Caco-2 (cell line): Measurements from ENCODE around the gene STPG2. TPM values are rescaled to one million over a fixed set of nuclear protein-coding genes. Genes with fewer than 3 reads are reported as not detected.

Source experiments
- BruUV-seq: library from RNA; stranded (reverse); fragments of 400-500 nt; replicated peaks from 2 replicates; lab custom pipeline; 2021; lab: Mats Ljungman, UMichigan
- CTCF ChIA-PET: fragments of 300-600 bp; sonication (Branson Sonifier 250); formaldehyde crosslinking; loops from one replicate; lab custom pipeline; 2022; ENCODE audit warnings: antibody characterized with exemption; lab: Charles Lee
- POLR2A ChIA-PET: fragments of 300-600 bp; sonication (Branson Sonifier 250); formaldehyde crosslinking; loops from one replicate; lab custom pipeline; 2022; ENCODE audit warnings: antibody characterized with exemption; lab: Charles Lee
- DNase-seq, 2 experiments: peaks; one replicate each; pipeline versions ENCODE4 v3.0.0 to v3.0.0-alpha.2; 2020 to 2022
- H3K27me3 ChIP-seq: replicated peaks from 2 replicates; pipeline ENCODE4 v1.6.0; 2011; ENCODE audit warnings: low read length; ENCODE audit not compliant: control insufficient read depth, insufficient read depth
- H3K36me3 ChIP-seq: 2 replicates; pipeline ENCODE4 v1.5.1; 2011; ENCODE audit warnings: low read length; ENCODE audit not compliant: control insufficient read depth, insufficient read depth
- H3K4me1 ChIP-seq: fragments of 250-450 bp; sonication (Bioruptor Pico); 2 replicates; pipeline ENCODE4 v1.5.1; 2020; ENCODE audit warnings: mild to moderate bottlenecking
- H3K4me3 ChIP-seq: 2 replicates; pipeline ENCODE4 v1.5.1; 2011; ENCODE audit warnings: low read depth, mild to moderate bottlenecking, control low read depth, low read length
- H3K9me3 ChIP-seq: fragments of 250-450 bp; sonication (Bioruptor Pico); 2 replicates; pipeline ENCODE4 v1.5.1; 2020; ENCODE audit warnings: mild to moderate bottlenecking, moderate library complexity
- H3K27ac Mint-ChIP-seq: one replicate; pipeline ENCODE4 v1.8.0; 2022; ENCODE audit warnings: mixed read lengths; ENCODE audit not compliant: unreplicated experiment
- H3K27me3 Mint-ChIP-seq: one replicate; pipeline ENCODE4 v1.8.0; 2022; ENCODE audit warnings: mixed read lengths; ENCODE audit not compliant: insufficient read depth, unreplicated experiment
- H3K36me3 Mint-ChIP-seq: one replicate; pipeline ENCODE4 v1.8.0; 2022; ENCODE audit warnings: mild to moderate bottlenecking, mixed read lengths; ENCODE audit not compliant: insufficient read depth, unreplicated experiment
- H3K4me1 Mint-ChIP-seq: one replicate; pipeline ENCODE4 v1.8.0; 2022; ENCODE audit warnings: low read depth, mixed read lengths; ENCODE audit not compliant: unreplicated experiment
- H3K4me3 Mint-ChIP-seq: one replicate; pipeline ENCODE4 v1.8.0; 2022; ENCODE audit warnings: mild to moderate bottlenecking, moderate library complexity, mixed read lengths; ENCODE audit not compliant: unreplicated experiment
- H3K9me3 Mint-ChIP-seq: one replicate; pipeline ENCODE4 v1.8.0; 2022; ENCODE audit warnings: mixed read lengths; ENCODE audit not compliant: unreplicated experiment
- CTCF ChIP-seq, 2 experiments: fragments of 200-600 bp in 1 of 2; IDR thresholded peaks; 1 replicate in 1 of 2; 2 replicates in 1 of 2; pipeline versions ENCODE4 v1.5.1 to v1.8.0; 2011 to 2022; ENCODE audit warnings: antibody characterized with exemption in 1 of 2, control low read depth in 1 of 2, inconsistent platforms in 1 of 2, low read depth in 1 of 2, low read length in 1 of 2, mild to moderate bottlenecking in 1 of 2, moderate library complexity in 1 of 2; ENCODE audit not compliant: insufficient read depth in 1 of 2, severe bottlenecking in 1 of 2, unreplicated experiment in 1 of 2
- intact Hi-C: fragments of 100-400 bp; cut with micrococcal nuclease; formaldehyde crosslinking; loops from one replicate; pipeline ENCODE4 v1.10.0; 2022; ENCODE audit not compliant: unreplicated experiment
- total RNA-seq: library from RNA; stranded (reverse); gene quantifications from 2 replicates; pipeline ENCODE4 v1.2.3, GENCODE V29; 2022

STPG2 gene
- total RNA-seq, 1 experiment from 2014 or later = not detected

DNA sequence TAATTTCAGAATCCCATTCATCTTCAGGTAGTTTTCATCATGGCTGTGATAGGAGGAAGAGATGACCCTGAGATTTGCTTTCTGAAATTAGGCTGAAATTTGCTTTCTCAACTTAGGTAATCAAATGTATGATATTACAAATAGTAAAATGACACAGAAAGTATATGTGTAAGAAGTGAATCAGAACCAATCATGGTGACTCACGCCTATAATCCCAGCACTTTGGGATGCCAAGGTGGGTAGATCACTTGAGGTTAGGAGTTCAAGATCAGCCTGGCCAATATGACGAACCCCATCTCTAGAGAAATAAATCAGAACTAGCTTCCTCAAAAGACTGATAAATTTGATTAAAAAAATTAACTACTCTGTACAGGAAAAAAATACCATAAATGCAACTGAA, 555.4 kb downstream of the STPG2 start:
- no peaks in the 10 kb centered on the region for H3K9me3 Mint-ChIP-seq
- intact Hi-C loops = no loop called here
- no peak overlapping the region for H3K27ac Mint-ChIP-seq
- DNase-seq = no peak
- H3K4me1 Mint-ChIP-seq = no peaks in the 10 kb centered on the region
- BruUV-seq = no TSS peak
- no peak overlapping the region for H3K4me3 ChIP-seq
- TF ChIP-seq CTCF (IDR thresholded peaks at IDR 0.05; ENCODE audit: insufficient read depth in 1 of 2, low read depth in 1 of 2, low read length in 1 of 2, severe bottlenecking in 1 of 2, unreplicated experiment in 1 of 2) = no peak
- H3K4me3 Mint-ChIP-seq = no peak overlapping the region
- no peaks in the 10 kb centered on the region for H3K27me3 ChIP-seq
- no peaks in the 10 kb centered on the region for H3K27me3 Mint-ChIP-seq
- H3K36me3 ChIP-seq = no peaks in the 10 kb centered on the region
- H3K4me1 ChIP-seq = no peaks in the 10 kb centered on the region
- H3K9me3 ChIP-seq = no peaks in the 10 kb centered on the region
- ChIA-PET POLR2A (no interaction called here), CTCF (no interaction called here)
- no peaks in the 10 kb centered on the region for H3K36me3 Mint-ChIP-seq

- POLR2A ChIA-PET = no interaction called here
- no peak overlapping the region for H3K4me3 ChIP-seq
- BruUV-seq = no TSS peak
- no peaks in the 10 kb centered on the region for H3K4me1 ChIP-seq
- CTCF ChIA-PET = no interaction called here
- no peaks in the 10 kb centered on the region for H3K9me3 Mint-ChIP-seq
- H3K36me3 Mint-ChIP-seq = no peaks in the 10 kb centered on the region
- no peaks in the 10 kb centered on the region for H3K27me3 Mint-ChIP-seq
- no peak overlapping the region for H3K27ac Mint-ChIP-seq
- no peak for TF ChIP-seq CTCF (IDR thresholded peaks at IDR 0.05; ENCODE audit: insufficient read depth in 1 of 2, low read depth in 1 of 2, low read length in 1 of 2, severe bottlenecking in 1 of 2, unreplicated experiment in 1 of 2)
- H3K4me1 Mint-ChIP-seq = no peaks in the 10 kb centered on the region
- no peak overlapping the region for H3K4me3 Mint-ChIP-seq
- DNase-seq = no peak
- H3K9me3 ChIP-seq = no peaks in the 10 kb centered on the region
- no peaks in the 10 kb centered on the region for H3K27me3 ChIP-seq
- intact Hi-C loops = no loop called here
- no peaks in the 10 kb centered on the region for H3K36me3 ChIP-seq
These were observed 558.0 kb downstream of the STPG2 start for GRCh38 chr4:97585274-97585673.

- Histone ChIP-seq H3K36me3 (no peaks in the 10 kb centered on the region), H3K27me3 (no peaks in the 10 kb centered on the region), H3K4me1 (no peaks in the 10 kb centered on the region), H3K4me3 (no peak overlapping the region), H3K9me3 (no peaks in the 10 kb centered on the region)
- no peak overlapping the region for H3K4me3 Mint-ChIP-seq
- BruUV-seq = no TSS peak
- H3K4me1 Mint-ChIP-seq = no peaks in the 10 kb centered on the region
- H3K36me3 Mint-ChIP-seq = no peaks in the 10 kb centered on the region
- intact Hi-C loops = no loop called here
- no peak overlapping the region for H3K27ac Mint-ChIP-seq
- DNase-seq = no peak
- POLR2A ChIA-PET = no interaction called here
- CTCF ChIA-PET = no interaction called here
- no peak for TF ChIP-seq CTCF (IDR thresholded peaks at IDR 0.05; ENCODE audit: insufficient read depth in 1 of 2, low read depth in 1 of 2, low read length in 1 of 2, severe bottlenecking in 1 of 2, unreplicated experiment in 1 of 2)
- no peaks in the 10 kb centered on the region for H3K9me3 Mint-ChIP-seq
- no peaks in the 10 kb centered on the region for H3K27me3 Mint-ChIP-seq
These were observed 560.4 kb downstream of the STPG2 start for GRCh38 chr4:97582890-97583289.
